ENCODE results near the gene CNTNAP1. TPM values are rescaled to one million over a fixed set of nuclear protein-coding genes. Genes with fewer than 3 reads are reported as not detected.

The CNTNAP1 gene
- total RNA-seq = 1 to 10 TPM; 1.2 to 1.4 TPM

DNA sequence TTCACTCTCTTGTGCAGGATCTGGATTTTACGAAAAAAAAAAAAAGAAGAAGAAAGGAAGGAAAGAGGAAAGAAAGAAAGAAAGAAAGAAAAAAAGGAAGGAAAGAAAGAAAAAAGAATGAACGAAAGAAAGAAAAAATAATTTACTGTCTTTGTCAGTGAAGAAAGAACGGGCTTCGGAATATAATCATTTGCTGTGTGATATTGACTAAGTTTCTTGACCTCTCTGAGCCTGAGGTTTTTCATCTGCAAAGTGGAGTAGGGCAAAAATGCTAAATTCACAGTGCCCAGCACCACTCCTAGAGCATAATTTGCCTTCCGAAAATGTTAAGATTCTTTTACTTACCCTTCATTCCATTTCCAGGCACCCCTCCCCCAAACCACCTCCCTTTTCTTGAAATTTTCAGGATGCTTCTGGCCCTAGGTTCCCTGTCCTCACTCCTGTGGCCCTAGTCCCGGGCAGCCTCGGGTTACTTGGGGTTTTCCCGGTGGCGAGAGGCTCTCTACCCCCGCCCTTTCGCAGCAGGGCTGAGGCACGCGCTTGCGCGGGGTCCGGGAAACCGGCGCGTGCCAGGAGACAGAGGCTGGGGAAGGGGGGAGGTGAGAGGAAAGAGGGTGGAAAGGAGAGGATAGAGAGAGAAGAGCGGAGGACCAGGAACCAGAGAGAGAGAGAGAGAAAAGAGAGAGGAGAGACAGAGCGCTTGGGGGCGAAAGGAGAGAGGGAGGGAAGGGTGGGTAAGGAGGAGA, at the start of gene CNTNAP1:
CNTNAP1 (plus strand) TSS at position 556 of the 746 bp plus-strand sequence. CDS start 299 bp downstream, outside the sequence.
- H3K4me1 Mint-ChIP-seq = peaks cover 49% of the 10 kb centered on the region
- CTCF ChIA-PET = interaction anchor here (1.2 to 1.8 kb wide), 3 partner anchors 11 to 247 kb away, joined by 3 to 6 read pairs (median 5); no protein-coding TSS in a partner anchor
- H3K27ac Mint-ChIP-seq = peak within 1 kb of the TSS; percentile 4
- H3K4me3 Mint-ChIP-seq = peak within 1 kb of the TSS; percentile 53
- DNase-seq = peak; percentile 51
- POLR2A ChIA-PET = interaction anchor here (1.1 kb wide), 1 partner anchor 73 kb away, joined by 4 read pairs; the partner anchor contains the start of gene RETREG3
- peaks cover 42% of the 10 kb centered on the region for H3K27me3 Mint-ChIP-seq
- intact Hi-C loops (cut with DNase I, micrococcal nuclease) = no loop called here
- no peak for ATAC-seq
- no peaks in the 10 kb centered on the region for H3K9me3 Mint-ChIP-seq (ENCODE audit: low read depth)
- H3K36me3 Mint-ChIP-seq (ENCODE audit: low read depth) = peaks cover 4% of the 10 kb centered on the region

DNA sequence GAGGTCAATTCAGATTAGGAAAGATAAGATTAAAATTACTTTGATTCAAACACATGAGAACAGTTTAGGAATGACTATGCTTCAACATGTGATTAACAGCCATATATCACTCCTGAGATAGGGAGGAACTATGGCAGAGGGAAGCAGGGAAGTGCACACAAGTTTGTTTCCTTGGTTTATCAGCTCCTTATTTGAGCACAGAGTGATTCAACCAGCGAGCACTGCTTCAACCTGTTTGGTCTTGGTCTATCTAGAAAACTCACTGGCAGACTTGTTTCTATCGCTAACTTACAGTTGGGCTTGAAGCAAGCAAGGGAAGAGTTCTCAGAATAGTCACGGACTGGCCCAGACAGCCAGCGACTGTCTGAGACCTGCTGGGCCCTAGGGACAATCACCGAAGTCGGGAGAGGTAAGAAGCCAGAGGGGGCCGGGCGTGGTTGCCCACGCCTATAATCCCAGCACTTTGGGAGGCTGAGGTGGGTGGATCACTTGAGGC, 49.3 kb upstream of the CNTNAP1 start:
- ChIA-PET CTCF (no interaction called here), POLR2A (interaction anchor here (0.5 kb wide), 1 partner anchor 33 kb away, joined by 3 read pairs; no protein-coding TSS in a partner anchor)
- no peaks in the 10 kb centered on the region for H3K4me1 Mint-ChIP-seq
- H3K4me3 Mint-ChIP-seq = no peak overlapping the region
- no peaks in the 10 kb centered on the region for H3K36me3 Mint-ChIP-seq (ENCODE audit: low read depth)
- no peaks in the 10 kb centered on the region for H3K9me3 Mint-ChIP-seq (ENCODE audit: low read depth)
- H3K27ac Mint-ChIP-seq = no peak overlapping the region
- intact Hi-C loops (cut with DNase I, micrococcal nuclease) = no loop called here
- no peaks in the 10 kb centered on the region for H3K27me3 Mint-ChIP-seq
- ATAC-seq (no peak), DNase-seq (no peak)

DNA sequence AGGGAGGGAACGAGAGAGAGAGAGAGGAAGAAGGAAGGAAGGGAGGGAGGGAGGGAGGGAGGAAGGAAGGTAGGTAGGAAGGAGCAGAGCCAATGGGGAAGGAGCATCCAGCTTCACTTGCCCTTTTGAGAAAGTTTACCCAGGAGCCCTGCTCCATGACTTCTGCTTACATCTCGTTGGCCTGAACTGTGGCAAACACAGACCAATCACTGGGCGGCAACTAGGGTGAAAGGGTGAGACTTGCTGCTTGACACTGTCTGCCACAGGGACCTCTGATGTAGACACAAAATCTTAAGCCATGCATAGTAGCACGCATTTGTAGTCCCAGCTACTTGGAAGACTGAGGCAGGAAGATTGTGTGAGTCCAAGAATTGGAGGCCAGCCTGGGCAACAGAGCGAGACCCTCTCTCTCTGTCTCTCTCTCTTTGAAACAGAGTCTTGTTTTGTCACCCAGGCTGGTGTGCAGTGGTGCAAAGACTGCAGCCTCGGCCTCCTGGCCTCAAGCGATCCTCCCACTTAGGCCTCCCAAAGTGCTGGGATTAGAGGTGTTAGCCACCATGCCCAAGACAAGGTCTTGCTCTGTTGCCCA, 42.7 kb upstream of the CNTNAP1 start:
- Mint-ChIP-seq H3K4me1 (no peaks in the 10 kb centered on the region), H3K27me3 (peaks cover 2% of the 10 kb centered on the region), H3K4me3 (no peak overlapping the region), H3K9me3 (ENCODE audit: low read depth) (no peaks in the 10 kb centered on the region), H3K27ac (no peak overlapping the region), H3K36me3 (ENCODE audit: low read depth) (no peaks in the 10 kb centered on the region)
- POLR2A ChIA-PET = interaction anchor here (0.8 kb wide), 1 partner anchor 100 kb away, joined by 3 read pairs; no protein-coding TSS in a partner anchor
- ATAC-seq = no peak
- CTCF ChIA-PET = no interaction called here
- intact Hi-C loops (cut with DNase I, micrococcal nuclease) = no loop called here
- DNase-seq = no peak

DNA sequence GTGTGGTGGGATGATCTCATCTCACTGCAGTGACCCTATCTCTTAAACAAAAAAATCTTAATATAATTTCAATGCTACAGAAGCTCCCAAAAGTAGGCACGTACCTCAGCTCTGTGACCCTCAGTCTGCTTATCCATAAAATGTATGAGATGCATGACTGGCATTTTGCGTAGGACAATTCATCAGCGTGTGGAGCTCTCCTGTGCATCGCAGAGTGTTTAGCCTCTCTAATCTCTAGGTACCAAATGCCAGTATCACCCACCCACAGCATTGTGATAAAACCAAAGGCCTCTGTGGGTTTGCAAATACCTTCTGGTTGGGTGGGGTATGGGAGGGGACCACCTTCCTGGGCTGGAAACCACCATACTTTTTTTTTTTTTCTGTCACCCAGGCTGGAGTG, 42.2 kb upstream of the CNTNAP1 start:
- Mint-ChIP-seq H3K36me3 (ENCODE audit: low read depth) (no peaks in the 10 kb centered on the region), H3K9me3 (ENCODE audit: low read depth) (no peaks in the 10 kb centered on the region), H3K4me3 (no peak overlapping the region), H3K27ac (no peak overlapping the region), H3K4me1 (no peaks in the 10 kb centered on the region), H3K27me3 (peaks cover 2% of the 10 kb centered on the region)
- POLR2A ChIA-PET = no interaction called here
- intact Hi-C loops (cut with DNase I, micrococcal nuclease) = no loop called here
- CTCF ChIA-PET = no interaction called here
- ATAC-seq = no peak
- DNase-seq = no peak

DNA sequence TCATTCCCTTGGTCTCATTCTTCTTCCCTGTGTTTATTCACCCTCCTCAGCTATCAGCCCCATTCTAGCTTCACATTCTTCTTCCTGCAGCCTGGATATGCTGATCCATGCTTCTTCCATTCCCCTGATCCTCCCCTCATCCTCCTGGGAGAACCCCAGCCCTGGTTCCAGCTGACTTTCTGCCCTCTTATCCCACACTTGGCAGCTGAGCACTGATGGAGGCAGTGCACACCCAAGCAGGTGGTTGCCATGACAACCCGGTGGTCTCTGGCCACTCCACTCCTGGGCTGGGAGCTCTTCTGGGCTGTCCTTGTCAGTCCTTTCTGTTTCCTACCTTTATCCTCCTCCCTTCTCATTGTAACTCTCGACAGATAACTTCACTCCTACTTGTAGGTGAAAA, 40.0 kb upstream of the CNTNAP1 start:
- Mint-ChIP-seq H3K4me3 (no peak overlapping the region), H3K36me3 (ENCODE audit: low read depth) (no peaks in the 10 kb centered on the region), H3K4me1 (no peaks in the 10 kb centered on the region), H3K9me3 (ENCODE audit: low read depth) (no peaks in the 10 kb centered on the region), H3K27me3 (peaks cover 2% of the 10 kb centered on the region), H3K27ac (no peak overlapping the region)
- POLR2A ChIA-PET = no interaction called here
- CTCF ChIA-PET = interaction anchor here (0.7 kb wide), 1 partner anchor 800 kb away, joined by 3 read pairs; no protein-coding TSS in a partner anchor
- ATAC-seq = no peak
- DNase-seq = no peak
- intact Hi-C loops (cut with DNase I, micrococcal nuclease) = no loop called here

DNA sequence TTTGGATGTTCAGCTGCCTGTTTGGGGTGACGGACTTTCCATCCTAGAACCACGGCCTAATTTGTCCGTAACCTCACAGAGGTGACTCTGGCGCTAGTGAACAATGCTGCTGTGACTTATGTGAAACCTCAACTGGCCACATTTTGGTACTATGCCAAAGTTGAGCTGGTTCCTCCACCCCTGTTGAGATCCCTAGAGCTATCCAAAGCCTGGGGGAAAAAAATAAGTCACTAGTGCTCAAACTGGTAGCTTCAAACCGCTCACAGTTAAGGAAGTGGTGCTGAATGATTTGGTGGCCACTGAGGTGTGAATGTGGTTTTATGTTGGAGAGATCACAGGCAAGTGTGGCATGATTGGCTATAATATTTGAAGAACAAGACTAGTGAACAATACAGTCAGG, 34.6 kb upstream of the CNTNAP1 start:
- intact Hi-C loops (cut with DNase I, micrococcal nuclease) = no loop called here
- Mint-ChIP-seq H3K27me3 (peaks cover 2% of the 10 kb centered on the region), H3K4me3 (no peak overlapping the region), H3K36me3 (ENCODE audit: low read depth) (no peaks in the 10 kb centered on the region), H3K4me1 (no peaks in the 10 kb centered on the region), H3K27ac (no peak overlapping the region), H3K9me3 (ENCODE audit: low read depth) (no peaks in the 10 kb centered on the region)
- POLR2A ChIA-PET = no interaction called here
- DNase-seq (no peak), ATAC-seq (no peak)
- CTCF ChIA-PET = interaction anchor here (0.7 kb wide), 1 partner anchor 460 kb away, joined by 3 read pairs; no protein-coding TSS in a partner anchor

DNA sequence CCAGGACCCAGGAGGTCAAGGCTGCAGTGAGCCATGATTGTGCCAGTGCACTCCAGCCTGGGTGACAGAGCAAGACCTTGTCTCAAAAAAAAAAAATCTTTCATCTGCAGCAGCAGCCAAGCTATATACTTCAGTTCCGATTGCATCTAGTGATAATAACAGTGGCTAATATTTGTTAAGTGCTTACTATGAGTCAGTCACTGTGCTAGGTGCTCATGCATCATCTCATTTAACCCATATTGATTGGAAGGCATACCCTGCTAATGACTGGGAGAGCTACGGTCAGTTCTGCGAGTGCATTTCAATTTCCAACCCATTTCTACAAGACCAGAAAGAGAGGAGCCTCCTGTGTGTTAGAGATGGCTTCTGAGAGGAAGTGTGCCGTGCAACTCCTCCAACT, 30.9 kb upstream of the CNTNAP1 start:
- ATAC-seq (no peak), DNase-seq (no peak)
- intact Hi-C loops (cut with DNase I, micrococcal nuclease) = no loop called here
- Mint-ChIP-seq H3K27ac (no peak overlapping the region), H3K27me3 (peaks cover 5% of the 10 kb centered on the region), H3K4me3 (no peak overlapping the region), H3K4me1 (peaks cover 10% of the 10 kb centered on the region), H3K36me3 (ENCODE audit: low read depth) (no peaks in the 10 kb centered on the region), H3K9me3 (ENCODE audit: low read depth) (no peaks in the 10 kb centered on the region)
- POLR2A ChIA-PET = no interaction called here
- CTCF ChIA-PET = interaction anchor here (0.6 kb wide), 1 partner anchor 23 kb away, joined by 3 read pairs; no protein-coding TSS in a partner anchor

DNA sequence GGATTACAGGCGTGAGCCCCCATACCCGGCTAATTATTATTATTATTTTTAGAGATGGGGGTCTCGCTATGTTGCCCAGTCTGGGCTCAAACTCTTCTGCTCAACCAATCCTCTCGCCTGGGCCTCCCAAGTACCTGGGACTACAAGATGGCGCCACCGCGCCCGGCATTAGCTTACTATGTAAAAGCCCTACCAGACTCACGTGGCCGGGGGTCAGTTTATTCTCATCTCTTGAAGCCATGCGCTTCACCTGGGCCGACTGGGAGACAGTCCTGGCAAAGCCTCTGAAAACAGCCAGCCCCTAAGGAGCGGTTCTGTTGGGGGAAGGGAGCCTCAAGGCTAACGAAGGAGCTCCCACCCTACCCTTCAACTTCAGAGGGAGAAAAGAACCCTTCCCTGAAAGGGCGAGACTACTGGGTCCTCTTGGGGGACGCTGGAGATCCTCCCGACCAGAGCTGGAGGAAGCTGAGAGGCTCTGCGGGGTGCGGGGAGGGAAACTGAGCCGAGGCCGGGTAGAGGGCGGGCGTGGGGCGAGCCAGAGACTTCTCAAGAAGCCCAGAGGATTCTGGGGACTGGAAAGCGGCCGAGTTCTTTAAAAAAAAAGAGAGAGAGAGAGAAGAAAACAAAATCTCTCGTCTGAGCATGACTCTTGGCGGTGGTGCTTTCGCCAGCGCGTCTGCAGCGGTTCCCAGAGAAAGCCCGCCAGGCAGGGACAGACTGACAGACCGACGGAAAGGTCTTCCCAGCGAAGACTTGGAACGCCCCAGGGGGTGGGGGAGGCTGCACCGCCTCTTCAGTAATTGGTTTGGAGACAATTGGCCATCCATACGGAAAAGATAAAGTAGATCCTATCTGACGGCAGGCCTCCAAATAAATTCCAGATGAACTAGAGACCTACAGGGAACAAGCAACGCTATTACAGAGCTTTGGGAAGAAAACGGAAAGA, 28.9 kb upstream of the CNTNAP1 start:
- no peaks in the 10 kb centered on the region for H3K36me3 Mint-ChIP-seq (ENCODE audit: low read depth)
- ChIA-PET POLR2A (interaction anchor here (0.6 kb wide), 1 partner anchor 10 kb away, joined by 6 read pairs; no protein-coding TSS in a partner anchor), CTCF (interaction anchor here (0.6 to 0.7 kb wide), 2 partner anchors 10 to 75 kb away, joined by 3 to 4 read pairs; no protein-coding TSS in a partner anchor)
- no peak for DNase-seq
- H3K4me3 Mint-ChIP-seq = no peak overlapping the region
- no peaks in the 10 kb centered on the region for H3K9me3 Mint-ChIP-seq (ENCODE audit: low read depth)
- ATAC-seq = no peak
- peaks cover 17% of the 10 kb centered on the region for H3K4me1 Mint-ChIP-seq
- no peak overlapping the region for H3K27ac Mint-ChIP-seq
- H3K27me3 Mint-ChIP-seq = peaks cover 5% of the 10 kb centered on the region
- intact Hi-C loops (cut with DNase I, micrococcal nuclease) = no loop called here

DNA sequence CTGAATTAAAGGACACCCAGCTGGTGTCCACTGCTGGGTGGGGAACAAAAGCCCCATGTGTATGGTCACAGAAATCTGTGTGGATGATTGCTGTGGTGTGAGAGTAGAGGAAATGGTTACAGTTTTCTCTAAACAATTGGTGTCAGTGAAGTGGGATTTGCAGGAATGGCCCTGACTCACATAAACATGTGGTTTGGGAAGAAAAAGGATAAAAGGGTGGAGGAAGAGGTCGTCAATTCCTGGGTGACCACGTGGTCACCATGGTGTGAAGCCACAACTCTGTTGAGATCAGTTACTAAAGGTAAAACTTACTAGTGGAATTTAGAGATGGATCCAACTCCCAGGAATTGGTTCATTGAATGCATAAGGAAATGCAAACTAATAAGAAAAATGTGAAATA, 26.8 kb upstream of the CNTNAP1 start:
- ChIA-PET CTCF (no interaction called here), POLR2A (no interaction called here)
- Mint-ChIP-seq H3K4me1 (peaks cover 26% of the 10 kb centered on the region), H3K36me3 (ENCODE audit: low read depth) (no peaks in the 10 kb centered on the region), H3K27ac (no peak overlapping the region), H3K27me3 (peaks cover 5% of the 10 kb centered on the region), H3K4me3 (no peak overlapping the region), H3K9me3 (ENCODE audit: low read depth) (no peaks in the 10 kb centered on the region)
- DNase-seq (no peak), ATAC-seq (no peak)
- intact Hi-C loops (cut with DNase I, micrococcal nuclease) = no loop called here

DNA sequence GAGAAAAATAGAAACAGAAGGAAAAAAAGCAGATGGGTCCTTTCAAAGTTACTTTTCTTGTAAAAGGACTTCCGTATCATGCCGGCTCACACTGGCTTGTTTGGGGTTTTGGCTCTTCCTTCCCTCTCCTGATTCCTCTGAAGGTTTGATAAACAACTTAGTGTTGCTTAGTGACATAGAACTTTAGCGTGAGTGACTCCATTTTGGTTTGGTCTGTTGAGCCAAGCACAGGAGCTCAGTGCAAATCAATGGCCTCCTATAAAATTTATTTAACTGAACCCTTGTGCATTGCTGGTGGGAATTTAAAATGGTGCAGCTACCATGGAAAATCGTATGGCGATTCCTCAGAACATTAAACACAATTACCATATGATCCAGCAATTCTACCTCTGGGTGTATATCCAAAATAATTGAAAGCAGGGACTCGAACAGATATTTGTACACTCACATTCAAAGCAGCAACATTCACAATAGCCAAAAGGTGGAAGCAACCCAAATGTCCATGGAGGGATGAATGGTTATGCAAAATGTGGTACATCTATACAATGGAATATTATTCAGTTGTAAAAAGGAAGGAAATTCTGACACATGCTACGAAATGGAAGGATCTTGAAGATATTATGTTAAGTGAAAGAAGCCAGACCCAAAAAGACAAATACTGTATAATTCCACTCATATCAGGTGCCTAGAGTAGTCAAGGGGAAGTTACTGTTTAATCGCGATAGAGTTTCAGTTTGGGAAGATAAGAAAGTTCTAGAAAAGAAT, 24.3 kb upstream of the CNTNAP1 start:
- POLR2A ChIA-PET = no interaction called here
- Mint-ChIP-seq H3K27ac (peak overlapping the region; percentile 29), H3K36me3 (ENCODE audit: low read depth) (no peaks in the 10 kb centered on the region), H3K4me1 (peaks cover 26% of the 10 kb centered on the region), H3K27me3 (peaks cover 3% of the 10 kb centered on the region), H3K9me3 (ENCODE audit: low read depth) (no peaks in the 10 kb centered on the region), H3K4me3 (peak overlapping the region; percentile 86)
- no peak for DNase-seq
- no peak for ATAC-seq
- CTCF ChIA-PET = interaction anchor here (1.1 kb wide), 1 partner anchor 78 kb away, joined by 4 read pairs; no protein-coding TSS in a partner anchor
- intact Hi-C loops (cut with DNase I, micrococcal nuclease) = no loop called here

All from activated CD4-positive, alpha-beta T cell treated with anti-CD3 and anti-CD28 coated beads for 36 hours (primary cell).